SKM-1 (cell line): ENCODE data around the gene ARFRP1.
"Not testable (repeated sequence)": the region's sequence is repeated elsewhere in the genome, so short reads cannot be mapped to it uniquely, and the experiment has no call there.

Experiments used
- DNase-seq: peaks from one replicate; lab custom pipeline; 2025; ENCODE audit not compliant: unreplicated experiment; lab: John Stamatoyannopoulos, UW

The ARFRP1 gene

GRCh38 chr20:63733117-63733516 is 25.3 kb upstream of the ARFRP1 start:
- DNase-seq, result no peak

GRCh38 chr20:63732118-63733095 is 24.6 kb upstream of the ARFRP1 start:
- DNase-seq, result no peak

GRCh38 chr20:63731410-63731809 is 23.6 kb upstream of the ARFRP1 start:
- no peak for DNase-seq

GRCh38 chr20:63730189-63730733 is 22.5 kb upstream of the ARFRP1 start:
- not testable (repeated sequence) for DNase-seq

- not testable (repeated sequence) for DNase-seq
Observed at GRCh38 chr20:63722967-63723622, 15.3 kb upstream of the ARFRP1 start.

GRCh38 chr20:63718996-63719395 is 11.2 kb upstream of the ARFRP1 start:
- no peak for DNase-seq

GRCh38 chr20:63714858-63715257 is 7.1 kb upstream of the ARFRP1 start:
- no peak for DNase-seq

- DNase-seq, result no peak
Observed at GRCh38 chr20:63712191-63712590, 4.4 kb upstream of the ARFRP1 start.

- DNase-seq, result no peak
Observed at GRCh38 chr20:63711085-63711645, 3.4 kb upstream of the ARFRP1 start.

GRCh38 chr20:63709149-63709527 is 1.4 kb upstream of the ARFRP1 start:
- no peak for DNase-seq

- no peak for DNase-seq
Observed at GRCh38 chr20:63708301-63709148, 749 bp upstream of the ARFRP1 start.

GRCh38 chr20:63706852-63707557 is 771 bp downstream of the ARFRP1 start:
- DNase-seq, result no peak

- no peak for DNase-seq
Observed at GRCh38 chr20:63706027-63706695, 1.6 kb downstream of the ARFRP1 start.

- no peak for DNase-seq
Observed at GRCh38 chr20:63705232-63706026, 2.3 kb downstream of the ARFRP1 start.

GRCh38 chr20:63704749-63705117 is 3.0 kb downstream of the ARFRP1 start:
- no peak for DNase-seq

- no peak for DNase-seq
Observed at GRCh38 chr20:63703976-63704748, 3.6 kb downstream of the ARFRP1 start.

- DNase-seq, result no peak
Observed at GRCh38 chr20:63703471-63703975, 4.3 kb downstream of the ARFRP1 start.
